Cardiac ventricle fibroblast (primary cell): ENCODE data around the gene SIGLEC11. TPM values are rescaled to one million over a fixed set of nuclear protein-coding genes. Genes with fewer than 3 reads are reported as not detected.

ENCODE experiments used
- total RNA-seq: library from RNA; depleted of rRNA; stranded (reverse); fragments of >200 nt; gene quantifications from 2 replicates; pipeline ENCODE4 v1.2.3, GENCODE V29; 2015

Gene SIGLEC11, protein sequence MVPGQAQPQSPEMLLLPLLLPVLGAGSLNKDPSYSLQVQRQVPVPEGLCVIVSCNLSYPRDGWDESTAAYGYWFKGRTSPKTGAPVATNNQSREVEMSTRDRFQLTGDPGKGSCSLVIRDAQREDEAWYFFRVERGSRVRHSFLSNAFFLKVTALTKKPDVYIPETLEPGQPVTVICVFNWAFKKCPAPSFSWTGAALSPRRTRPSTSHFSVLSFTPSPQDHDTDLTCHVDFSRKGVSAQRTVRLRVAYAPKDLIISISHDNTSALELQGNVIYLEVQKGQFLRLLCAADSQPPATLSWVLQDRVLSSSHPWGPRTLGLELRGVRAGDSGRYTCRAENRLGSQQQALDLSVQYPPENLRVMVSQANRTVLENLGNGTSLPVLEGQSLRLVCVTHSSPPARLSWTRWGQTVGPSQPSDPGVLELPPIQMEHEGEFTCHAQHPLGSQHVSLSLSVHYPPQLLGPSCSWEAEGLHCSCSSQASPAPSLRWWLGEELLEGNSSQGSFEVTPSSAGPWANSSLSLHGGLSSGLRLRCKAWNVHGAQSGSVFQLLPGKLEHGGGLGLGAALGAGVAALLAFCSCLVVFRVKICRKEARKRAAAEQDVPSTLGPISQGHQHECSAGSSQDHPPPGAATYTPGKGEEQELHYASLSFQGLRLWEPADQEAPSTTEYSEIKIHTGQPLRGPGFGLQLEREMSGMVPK
- total RNA-seq = not detected in 2 replicates

DNA sequence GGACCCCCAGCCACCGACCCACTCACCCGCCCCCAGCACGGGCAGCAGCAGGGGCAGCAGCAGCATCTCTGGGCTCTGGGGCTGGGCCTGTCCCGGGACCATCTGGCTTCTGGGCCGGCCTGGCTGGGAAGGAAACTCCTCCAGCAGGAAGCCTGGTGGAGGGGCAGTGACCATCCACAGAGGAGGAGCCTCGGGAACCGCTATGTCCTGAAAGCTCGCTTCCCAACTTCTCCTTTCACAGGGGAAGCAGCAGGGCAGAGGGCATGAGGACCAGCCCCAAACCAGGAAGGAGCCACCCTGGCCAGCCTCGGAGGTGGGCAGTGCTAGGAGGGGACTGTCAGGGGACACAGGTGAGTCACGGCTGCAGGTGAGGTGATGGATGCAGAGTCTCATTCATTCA, at the start of gene SIGLEC11:
Gene SIGLEC11, minus strand, starts transcription at position 193 of the 400 bp plus-strand sequence. Its CDS starts 91 bp downstream, at position 102.

DNA sequence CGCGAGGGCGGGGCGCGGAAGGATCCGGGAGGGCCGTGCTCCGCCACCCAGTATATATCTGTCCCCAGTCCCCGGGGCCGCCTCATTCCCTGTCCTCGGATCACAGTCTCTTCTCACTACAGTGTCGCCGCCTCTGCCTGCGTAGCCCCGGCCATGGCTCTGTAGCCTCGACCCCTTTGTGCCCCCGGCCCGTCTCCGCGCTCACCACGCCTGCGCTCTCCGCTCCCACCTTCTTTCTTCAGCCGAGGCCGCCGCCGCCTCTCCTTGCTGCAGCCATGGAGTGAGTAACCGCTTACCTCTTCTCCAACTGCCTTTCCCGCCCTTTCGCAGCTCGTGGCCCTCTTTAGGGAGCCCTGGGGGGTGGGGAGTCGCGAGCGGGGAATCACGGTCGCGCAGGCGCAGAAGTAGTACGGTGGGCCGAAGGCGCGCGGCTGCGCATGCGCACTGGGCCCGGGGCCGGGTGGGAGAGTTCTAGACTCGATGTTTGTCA, 31.8 kb downstream of the SIGLEC11 start, which contains the start of the genes ATF5 and NUP62:
Gene ATF5, plus strand, starts transcription at position 85 of the 490 bp plus-strand sequence. CDS start 1,646 bp downstream, outside the sequence.
Gene NUP62, minus strand, starts transcription at position 384 of the 490 bp plus-strand sequence. CDS start 19,697 bp downstream, outside the sequence.

Other genes with a start within 250 kb of the SIGLEC11 start
- gene TSKS, start 197.9 kb downstream of the SIGLEC11 start, total RNA-seq = 0.25 and 1.1 TPM in 2 replicates
- gene AP2A1, start 194.2 kb downstream of the SIGLEC11 start, total RNA-seq = 197 and 215 TPM in 2 replicates
- 20.1 and 24.3 TPM in 2 replicates for gene FUZ, start 147.9 kb downstream of the SIGLEC11 start, total RNA-seq
- 20.5 and 22.1 TPM in 2 replicates for gene MED25, start 142.9 kb downstream of the SIGLEC11 start, total RNA-seq
- 69.8 and 71.9 TPM in 2 replicates for gene PTOV1, start 110.0 kb downstream of the SIGLEC11 start, total RNA-seq
- gene PNKP, start 93.6 kb downstream of the SIGLEC11 start, total RNA-seq = 27.2 and 28.0 TPM in 2 replicates
- gene AKT1S1, start 83.8 kb downstream of the SIGLEC11 start, total RNA-seq = 31.9 and 36.6 TPM in 2 replicates
- gene TBC1D17, start 83.5 kb downstream of the SIGLEC11 start, total RNA-seq = 26.2 and 26.6 TPM in 2 replicates
- gene IL4I1, start 64.3 kb downstream of the SIGLEC11 start, total RNA-seq = 0.20 TPM in 1 of 2 replicates, not detected in the other
- gene ATF5, start 32.0 kb downstream of the SIGLEC11 start, total RNA-seq = 8.7 and 12.3 TPM in 2 replicates
- 21.0 and 25.6 TPM in 2 replicates for gene NUP62, start 31.7 kb downstream of the SIGLEC11 start, total RNA-seq
- gene VRK3, start 64.2 kb upstream of the SIGLEC11 start, total RNA-seq = 19.2 and 20.8 TPM in 2 replicates
- gene ZNF473, start 64.8 kb upstream of the SIGLEC11 start, total RNA-seq = 6.8 and 10.6 TPM in 2 replicates
- gene IZUMO2, start 202.1 kb upstream of the SIGLEC11 start, total RNA-seq = not detected in 2 replicates
- 0.19 TPM in 1 of 2 replicates, not detected in the other for gene MYH14, start 242.4 kb upstream of the SIGLEC11 start, total RNA-seq